ENCODE results near the gene MOGAT1.
"Not testable (repeated sequence)": the region's sequence is repeated elsewhere in the genome, so short reads cannot be mapped to it uniquely, and the experiment has no call there.

MOGAT1 gene

GRCh38 chr2:222747526-222748160 lies 76.2 kb downstream of the MOGAT1 start:
- no peak for DNase-seq

- no peak for DNase-seq
Observed at GRCh38 chr2:222750533-222750932, 79.1 kb downstream of the MOGAT1 start.

GRCh38 chr2:222751238-222751637 lies 79.8 kb downstream of the MOGAT1 start:
- no peak for DNase-seq

DNA sequence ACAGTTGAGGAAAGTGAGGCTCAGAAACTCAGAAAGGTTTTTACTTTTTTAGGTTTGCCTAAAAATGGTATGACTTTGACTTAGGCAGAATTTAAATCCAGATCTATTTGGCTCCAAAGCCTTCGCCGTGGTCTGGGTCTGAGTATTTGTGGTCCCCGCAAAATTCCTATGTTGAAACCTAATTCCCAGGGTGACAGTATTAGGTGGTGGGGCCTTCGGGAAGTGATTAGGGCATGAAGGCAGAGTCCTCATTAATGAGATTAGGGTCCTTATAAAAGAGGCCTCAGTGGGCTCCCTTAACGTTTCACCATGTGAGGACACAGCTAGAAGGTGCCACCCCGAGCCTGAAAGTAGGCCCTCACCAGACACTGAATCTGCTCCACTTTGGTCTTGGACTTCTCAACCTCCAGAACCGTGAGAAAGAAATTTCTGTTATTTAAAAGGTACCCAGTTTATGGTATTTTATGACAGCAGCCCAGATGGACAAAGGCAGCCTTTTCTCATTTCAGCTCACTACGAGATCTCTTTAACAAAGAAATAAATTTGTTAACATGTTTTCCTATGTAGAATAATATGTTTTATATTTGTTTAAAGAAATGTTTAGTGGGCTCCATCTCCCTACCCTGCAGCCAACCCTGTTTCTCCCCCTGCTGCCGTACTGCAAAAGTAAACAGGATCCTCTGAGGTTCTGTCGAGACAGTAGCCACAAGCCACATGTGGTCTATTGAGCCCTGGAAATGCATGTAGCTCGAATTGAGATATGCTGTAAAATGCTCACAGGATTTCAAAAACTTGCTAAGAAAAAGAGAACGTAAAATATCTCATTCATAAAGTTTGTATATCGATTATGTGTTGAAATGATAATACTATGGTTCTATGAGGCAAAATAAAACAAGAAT lies 80.6 kb downstream of the MOGAT1 start:
- no peak for DNase-seq

GRCh38 chr2:222752746-222753145 lies 81.3 kb downstream of the MOGAT1 start:
- no peak for DNase-seq

DNA sequence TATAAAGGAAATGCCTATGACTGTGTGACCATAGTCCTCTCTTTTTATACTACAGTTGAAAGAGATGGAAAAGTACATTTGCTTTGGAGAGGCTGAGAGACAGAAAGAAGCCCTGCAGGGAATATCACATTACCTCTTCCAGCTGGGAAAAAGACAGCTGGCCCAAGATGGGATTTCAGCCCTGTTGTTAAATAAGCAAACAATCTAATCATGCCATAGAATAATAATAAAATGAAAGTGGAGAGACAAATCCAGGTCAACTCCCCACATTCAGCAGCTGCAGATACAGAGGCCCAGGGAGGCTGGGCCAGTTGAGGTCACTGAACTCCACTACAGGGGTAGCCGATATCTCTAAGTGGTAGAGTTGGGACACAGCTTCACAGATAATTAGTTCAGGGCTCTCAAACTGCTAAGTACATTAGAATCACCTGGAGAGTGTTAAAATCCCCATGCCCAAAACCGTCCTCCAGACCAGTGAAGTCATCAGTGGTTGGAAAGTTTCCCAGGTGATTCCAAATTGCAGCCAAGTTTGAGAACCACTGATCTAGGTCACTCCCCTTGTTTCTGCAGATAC lies 81.9 kb downstream of the MOGAT1 start:
- DNase-seq, result no peak

GRCh38 chr2:222754324-222754930 lies 83.0 kb downstream of the MOGAT1 start:
- DNase-seq, result no peak

GRCh38 chr2:222755593-222755992 lies 84.1 kb downstream of the MOGAT1 start:
- not testable (repeated sequence) for DNase-seq

GRCh38 chr2:222756362-222756831 lies 84.9 kb downstream of the MOGAT1 start:
- DNase-seq, result no peak

- no peak for DNase-seq
Observed at GRCh38 chr2:222756951-222757650, 85.6 kb downstream of the MOGAT1 start.
